ENCODE results near the gene BORCS5.
"Not testable (repeated sequence)": the region's sequence is repeated elsewhere in the genome, so short reads cannot be mapped to it uniquely, and the experiment has no call there.

Gene BORCS5

DNA sequence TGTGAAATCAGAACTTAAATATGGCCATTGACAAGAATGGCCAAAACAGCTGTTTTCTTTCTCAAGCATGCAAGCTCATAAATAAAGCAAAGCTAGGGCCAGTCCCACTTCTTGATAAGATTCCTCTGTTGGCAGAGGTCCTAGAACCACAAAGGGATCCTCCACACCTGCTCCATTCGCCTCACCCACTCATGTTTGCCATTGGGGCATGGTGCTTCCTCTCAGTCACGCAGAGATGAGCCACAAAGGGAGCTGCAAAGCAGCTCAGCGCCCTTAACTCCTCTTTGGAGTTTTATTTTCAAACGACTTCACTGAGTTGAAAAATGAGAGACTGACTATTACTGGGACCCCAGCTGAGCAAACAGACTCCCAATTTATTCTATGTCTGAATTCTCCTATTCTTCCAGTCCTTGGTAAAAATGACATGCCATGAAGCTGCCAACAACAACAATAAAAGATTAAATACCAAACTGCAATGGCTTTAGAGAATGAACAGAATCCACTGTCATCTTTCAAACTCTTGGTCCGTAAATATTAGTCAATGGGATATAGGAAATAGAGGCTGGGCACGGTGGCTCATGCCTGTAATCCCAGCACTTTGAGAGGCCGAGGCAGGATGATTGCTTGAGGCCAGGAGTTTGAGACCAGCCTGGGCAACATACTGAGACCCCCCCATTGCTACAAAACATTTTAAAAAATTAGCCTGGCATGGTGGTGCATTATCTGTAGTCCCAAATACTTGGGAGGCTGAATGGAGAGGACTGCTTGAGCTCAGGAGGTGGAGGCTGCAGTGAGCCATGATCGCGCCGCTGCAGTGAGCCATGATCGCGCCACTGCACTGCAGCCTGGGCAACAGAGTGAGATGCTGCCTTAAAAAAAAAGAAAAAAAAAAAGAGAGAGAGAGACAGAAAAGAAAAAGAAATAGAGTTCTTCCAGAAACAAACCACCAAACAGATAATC is 23.2 kb upstream of the BORCS5 start:
- peaks cover 13% of the 10 kb centered on the region; the same call in 1 of the 2 replicates for H3K4me1 ChIP-seq (ENCODE audit: insufficient read depth, low read length)
- WGBS, result 93% methylated on average over 12 of the region's 12 CpGs
- no peaks in the 10 kb centered on the region for H3K9me3 ChIP-seq (ENCODE audit: insufficient read depth, low read depth, low read length)
- H3K27ac ChIP-seq (ENCODE audit: low read depth, low read length), result no peak overlapping the region
- no peak overlapping the region for H3K9ac ChIP-seq (ENCODE audit: low read depth, low read length)
- H3K36me3 ChIP-seq (ENCODE audit: insufficient read depth, low read length), result no peaks in the 10 kb centered on the region
- H3K27me3 ChIP-seq (ENCODE audit: insufficient read depth, low read length), result no peaks in the 10 kb centered on the region
- no peak overlapping the region for H3K4me3 ChIP-seq (ENCODE audit: low read length)

GRCh38 chr12:12334367-12335040 is 22.4 kb upstream of the BORCS5 start:
- WGBS, result 41% methylated on average over 10 of the region's 10 CpGs
- H3K36me3 ChIP-seq (ENCODE audit: insufficient read depth, low read length), result no peaks in the 10 kb centered on the region
- H3K27ac ChIP-seq (ENCODE audit: low read depth, low read length), result no peak overlapping the region
- H3K9me3 ChIP-seq (ENCODE audit: insufficient read depth, low read depth, low read length), result no peaks in the 10 kb centered on the region
- H3K9ac ChIP-seq (ENCODE audit: low read depth, low read length), result no peak overlapping the region
- no peaks in the 10 kb centered on the region for H3K27me3 ChIP-seq (ENCODE audit: insufficient read depth, low read length)
- H3K4me1 ChIP-seq (ENCODE audit: insufficient read depth, low read length), result peaks cover 13% of the 10 kb centered on the region; the same call in 1 of the 2 replicates
- no peak overlapping the region for H3K4me3 ChIP-seq (ENCODE audit: low read length)

GRCh38 chr12:12336049-12336411 is 20.8 kb upstream of the BORCS5 start:
- H3K9ac ChIP-seq (ENCODE audit: low read depth, low read length), result no peak overlapping the region
- no peaks in the 10 kb centered on the region for H3K27me3 ChIP-seq (ENCODE audit: insufficient read depth, low read length)
- WGBS, result 87% methylated on average over 5 of the region's 5 CpGs
- H3K27ac ChIP-seq (ENCODE audit: low read depth, low read length), result no peak overlapping the region
- no peaks in the 10 kb centered on the region for H3K9me3 ChIP-seq (ENCODE audit: insufficient read depth, low read depth, low read length)
- peaks cover 12% of the 10 kb centered on the region; the same call in 1 of the 2 replicates for H3K4me1 ChIP-seq (ENCODE audit: insufficient read depth, low read length)
- H3K4me3 ChIP-seq (ENCODE audit: low read length), result no peak overlapping the region
- H3K36me3 ChIP-seq (ENCODE audit: insufficient read depth, low read length), result no peaks in the 10 kb centered on the region

DNA sequence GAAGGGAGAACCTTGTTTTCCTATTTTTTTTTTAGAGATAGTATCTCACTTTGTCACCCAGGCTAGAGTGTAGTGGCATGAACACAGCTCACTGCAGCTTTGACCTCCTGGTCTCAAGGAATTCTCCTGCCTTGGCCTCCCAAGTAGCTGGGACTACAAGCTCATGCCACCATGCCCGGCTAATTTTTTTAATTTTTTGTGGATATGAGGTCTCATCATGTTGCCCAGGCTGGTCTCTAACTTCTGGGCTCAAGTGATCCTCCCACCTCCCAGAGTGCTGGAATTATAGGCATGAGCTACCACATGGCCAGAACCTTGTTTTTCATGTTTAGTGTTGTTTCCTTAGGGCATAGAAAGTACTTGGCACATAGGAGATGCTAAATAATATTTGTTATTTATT is 20.4 kb upstream of the BORCS5 start:
- Histone ChIP-seq H3K4me3 (ENCODE audit: low read length) (no peak overlapping the region), H3K27ac (ENCODE audit: low read depth, low read length) (no peak overlapping the region)
- WGBS, result 94% methylated on average over 1 of the region's 1 CpG

DNA sequence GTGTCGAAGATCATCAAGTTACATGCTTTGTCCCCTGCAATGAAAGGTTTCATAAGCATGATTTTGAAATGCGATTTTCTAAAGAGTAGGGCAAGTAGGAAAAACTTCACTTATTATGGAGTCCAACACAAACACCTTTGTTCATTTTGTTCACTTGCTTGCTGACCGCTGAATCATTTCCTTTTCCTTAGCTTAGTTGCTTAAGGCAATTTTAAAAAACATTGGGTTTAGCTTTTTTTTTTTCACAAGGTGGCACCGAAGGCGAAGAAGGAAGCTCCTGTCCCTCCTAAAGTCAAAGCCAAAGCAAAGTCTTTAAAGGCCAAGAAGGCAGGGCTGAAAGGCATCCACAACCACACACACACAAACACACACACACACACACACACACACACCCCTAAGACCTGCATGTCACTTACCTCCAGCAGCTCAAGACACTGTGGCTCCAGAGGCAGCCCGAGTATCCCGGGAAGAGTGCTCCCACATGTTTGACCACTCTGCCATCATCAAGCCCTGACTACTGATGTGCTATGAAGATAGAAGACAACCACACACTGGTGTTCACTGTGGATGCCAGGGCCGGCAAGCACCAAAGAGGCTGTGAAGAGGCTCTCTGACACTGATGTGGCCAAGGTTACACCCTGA is 18.2 kb upstream of the BORCS5 start:
- Histone ChIP-seq H3K27me3 (ENCODE audit: insufficient read depth, low read length) (no peaks in the 10 kb centered on the region), H3K36me3 (ENCODE audit: insufficient read depth, low read length) (no peaks in the 10 kb centered on the region), H3K4me1 (ENCODE audit: insufficient read depth, low read length) (no peaks in the 10 kb centered on the region), H3K9me3 (ENCODE audit: insufficient read depth, low read depth, low read length) (no peaks in the 10 kb centered on the region), H3K9ac (ENCODE audit: low read depth, low read length) (no peak overlapping the region), H3K4me3 (ENCODE audit: low read length) (no peak overlapping the region), H3K27ac (ENCODE audit: low read depth, low read length) (no peak overlapping the region)
- 94% methylated on average over 8 of the region's 8 CpGs for WGBS

More for the DNA sequence above, 20.4 kb upstream of the BORCS5 start:
- peaks cover 8% of the 10 kb centered on the region; the same call in 1 of the 2 replicates for H3K4me1 ChIP-seq (ENCODE audit: insufficient read depth, low read length)
- H3K36me3 ChIP-seq (ENCODE audit: insufficient read depth, low read length), result no peaks in the 10 kb centered on the region
- no peak overlapping the region for H3K9ac ChIP-seq (ENCODE audit: low read depth, low read length)
- no peaks in the 10 kb centered on the region for H3K27me3 ChIP-seq (ENCODE audit: insufficient read depth, low read length)
- no peaks in the 10 kb centered on the region for H3K9me3 ChIP-seq (ENCODE audit: insufficient read depth, low read depth, low read length)

- under 1% methylated on average over 68 of the region's 68 CpGs for WGBS
- Histone ChIP-seq H3K36me3 (ENCODE audit: insufficient read depth, low read length) (no peaks in the 10 kb centered on the region), H3K9me3 (ENCODE audit: insufficient read depth, low read depth, low read length) (no peaks in the 10 kb centered on the region), H3K4me1 (ENCODE audit: insufficient read depth, low read length) (peaks cover 20% of the 10 kb centered on the region), H3K4me3 (ENCODE audit: low read length) (peak within 1 kb of the TSS; percentile 67), H3K27me3 (ENCODE audit: insufficient read depth, low read length) (peaks cover 10% of the 10 kb centered on the region), H3K27ac (ENCODE audit: low read depth, low read length) (no peak within 1 kb of the TSS), H3K9ac (ENCODE audit: low read depth, low read length) (peak within 1 kb of the TSS; percentile 57)
Measured at GRCh38 chr12:12349711-12350665, 6.9 kb upstream of the BORCS5 start, which contains the start of gene MANSC1. MANSC1 (minus strand) TSS chr12:12350242; CDS start chr12:12343314, 6,928 bp downstream.

DNA sequence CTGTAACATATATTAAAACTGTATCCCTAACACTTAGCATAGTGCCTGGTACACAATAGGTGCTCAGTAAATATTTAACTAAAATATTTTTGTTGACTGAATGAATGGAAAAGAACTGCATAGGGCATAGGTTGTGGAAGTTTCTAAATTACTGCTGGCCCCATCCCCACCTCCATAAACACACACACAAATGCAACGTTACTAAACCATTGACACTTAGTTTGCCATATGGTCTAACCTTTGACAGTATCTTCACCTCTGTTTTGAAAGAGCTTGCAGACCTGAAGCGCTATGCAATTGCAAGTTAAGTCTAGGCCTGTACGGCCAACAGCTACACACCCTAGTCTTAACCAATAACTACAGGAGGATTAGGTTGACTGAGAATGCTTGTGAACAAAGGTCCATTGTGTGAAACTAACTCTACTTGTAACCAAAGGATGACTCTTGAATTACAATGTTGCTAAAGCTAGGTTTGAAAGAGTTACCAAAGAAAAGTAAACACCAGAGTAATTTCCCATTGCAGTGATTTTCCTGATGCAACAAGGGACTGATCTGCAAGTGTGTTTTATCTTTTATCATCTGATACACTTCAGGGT is 5.9 kb upstream of the BORCS5 start:
- H3K36me3 ChIP-seq (ENCODE audit: insufficient read depth, low read length), result no peaks in the 10 kb centered on the region
- H3K27me3 ChIP-seq (ENCODE audit: insufficient read depth, low read length), result peaks cover 10% of the 10 kb centered on the region
- no peak overlapping the region for H3K9ac ChIP-seq (ENCODE audit: low read depth, low read length)
- H3K27ac ChIP-seq (ENCODE audit: low read depth, low read length), result no peak overlapping the region
- no peaks in the 10 kb centered on the region for H3K9me3 ChIP-seq (ENCODE audit: insufficient read depth, low read depth, low read length)
- 0 out of 2 replicates have a peak overlapping the region, but pooled peaks have one; percentile 67 for H3K4me3 ChIP-seq (ENCODE audit: low read length)
- WGBS, result 88% methylated on average over 3 of the region's 3 CpGs
- peaks cover 20% of the 10 kb centered on the region for H3K4me1 ChIP-seq (ENCODE audit: insufficient read depth, low read length)

DNA sequence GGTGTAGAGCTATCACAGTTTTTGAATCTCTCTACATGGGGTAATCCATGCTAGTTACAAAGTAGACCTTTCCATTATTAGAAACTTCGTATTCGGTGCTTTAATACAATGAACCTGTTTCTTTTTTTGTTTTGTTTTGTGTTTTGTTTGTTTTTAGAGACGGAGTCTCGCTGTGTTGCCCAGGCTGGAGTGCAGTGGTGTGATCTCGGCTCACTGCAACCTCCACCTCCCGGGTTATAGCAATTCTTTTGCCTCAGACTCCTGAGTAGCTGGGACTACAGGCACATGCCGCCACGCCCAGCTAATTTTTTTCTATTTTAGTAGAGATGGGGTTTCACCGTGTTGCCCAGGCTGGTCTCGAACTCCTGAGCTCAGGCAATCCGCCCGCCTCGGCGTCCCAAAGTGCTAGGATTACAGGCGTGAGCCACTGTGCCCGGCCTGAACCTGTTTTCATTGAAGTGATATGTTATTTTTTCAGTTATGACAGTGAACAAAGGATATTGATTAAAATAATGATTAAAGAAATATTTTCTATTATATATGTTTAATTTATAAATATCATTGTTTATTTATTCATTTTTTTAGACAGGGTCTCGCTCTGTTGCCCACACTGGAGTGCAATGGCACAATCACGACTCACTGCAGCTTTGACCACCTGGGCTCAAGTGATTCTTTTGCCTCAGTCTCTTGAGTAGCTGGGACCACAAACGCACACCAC is 5.3 kb upstream of the BORCS5 start:
- not testable (repeated sequence) for H3K4me3 ChIP-seq (ENCODE audit: low read length); H3K9me3 ChIP-seq (ENCODE audit: insufficient read depth, low read depth, low read length); H3K9ac ChIP-seq (ENCODE audit: low read depth, low read length); H3K36me3 ChIP-seq (ENCODE audit: insufficient read depth, low read length); H3K27ac ChIP-seq (ENCODE audit: low read depth, low read length)
- peaks cover 10% of the 10 kb centered on the region for H3K27me3 ChIP-seq (ENCODE audit: insufficient read depth, low read length)
- H3K4me1 ChIP-seq (ENCODE audit: insufficient read depth, low read length), result peaks cover 20% of the 10 kb centered on the region
- WGBS, result 92% methylated on average over 19 of the region's 19 CpGs

DNA sequence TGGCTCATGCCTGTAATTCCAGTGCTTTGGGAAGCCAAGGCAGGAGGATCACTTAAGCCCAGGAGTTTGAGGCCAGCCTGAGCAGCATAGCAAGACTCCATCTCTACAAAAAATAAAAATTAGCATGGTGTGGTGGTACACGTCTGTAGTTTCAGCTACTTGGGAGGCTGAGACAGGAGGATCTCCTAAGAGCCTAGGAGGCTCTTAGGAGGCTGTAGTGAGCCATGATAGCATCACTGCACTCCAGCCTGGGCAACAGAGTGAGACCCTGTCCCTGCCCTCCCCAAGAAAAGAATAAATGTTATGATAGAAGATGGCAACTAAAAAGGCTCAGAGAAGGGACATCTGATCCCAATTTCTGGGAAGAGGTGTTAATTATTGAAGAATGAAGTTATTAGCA is 3.6 kb upstream of the BORCS5 start:
- Histone ChIP-seq H3K27ac (ENCODE audit: low read depth, low read length) (no peak overlapping the region), H3K4me1 (ENCODE audit: insufficient read depth, low read length) (peaks cover 25% of the 10 kb centered on the region), H3K36me3 (ENCODE audit: insufficient read depth, low read length) (no peaks in the 10 kb centered on the region), H3K4me3 (ENCODE audit: low read length) (no peak overlapping the region), H3K9me3 (ENCODE audit: insufficient read depth, low read depth, low read length) (no peaks in the 10 kb centered on the region), H3K27me3 (ENCODE audit: insufficient read depth, low read length) (peaks cover 10% of the 10 kb centered on the region), H3K9ac (ENCODE audit: low read depth, low read length) (no peak overlapping the region)
- WGBS, result 92% methylated on average over 1 of the region's 1 CpG

Measured in HUES64 (cell line).